Stimulated activated CD4-positive, alpha-beta T cell treated with anti-CD3 and anti-CD28 coated beads, Interleukin-1b, Interleukin-23, amount 100 ng/mL, for 1 hour (primary cell): ENCODE measurements around the gene MKLN1.
"Not testable (repeated sequence)": the region's sequence is repeated elsewhere in the genome, so short reads cannot be mapped to it uniquely, and the experiment has no call there.

Source experiments
- DNase-seq, 2 donors: peaks; one replicate each; pipeline ENCODE4 v3.0.0-alpha.2; 2020; ENCODE audit warnings: low read depth in 2 of 2

The MKLN1 gene

DNA sequence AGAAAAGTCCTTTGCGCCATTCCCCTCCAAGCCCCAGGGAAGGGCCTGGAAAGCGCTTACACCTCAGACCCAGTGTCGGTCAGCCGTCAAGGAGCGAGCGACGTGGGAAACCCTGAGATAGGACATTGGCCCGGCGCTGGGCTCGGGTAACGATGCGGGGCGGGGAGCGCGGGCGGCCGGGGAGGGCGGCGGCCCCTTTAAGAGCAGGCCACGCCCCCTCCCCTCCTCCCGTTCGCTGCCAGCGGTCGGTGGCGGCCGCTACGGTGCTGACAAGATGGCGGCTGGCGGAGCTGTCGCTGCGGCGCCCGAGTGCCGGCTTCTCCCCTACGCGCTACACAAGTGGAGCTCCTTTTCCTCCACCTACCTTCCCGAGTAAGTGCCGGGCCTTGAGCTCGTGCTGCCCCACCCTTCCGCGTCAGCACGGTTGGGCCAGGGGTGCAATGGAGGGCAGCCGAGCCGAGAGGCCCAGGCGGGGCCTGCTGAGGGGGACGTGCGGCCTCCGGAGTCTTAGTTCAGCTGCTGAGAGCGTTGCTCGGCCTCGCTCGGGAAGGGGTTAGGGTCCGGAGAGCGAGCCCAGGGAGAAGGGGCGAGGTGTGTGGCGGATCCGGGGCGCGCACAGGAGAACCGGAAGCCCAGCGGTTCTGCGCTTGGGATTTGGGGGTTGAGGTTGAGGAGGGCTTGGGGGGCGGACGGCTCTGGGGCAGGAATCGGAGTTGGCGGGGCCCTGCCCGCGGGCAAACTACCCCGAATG is at the start of gene MKLN1:
Gene MKLN1 (plus strand): TSS at position 251 of the 751 bp plus-strand sequence. CDS start 24 bp downstream, at position 275.
- peak; percentile 69 to 86 for DNase-seq

DNA sequence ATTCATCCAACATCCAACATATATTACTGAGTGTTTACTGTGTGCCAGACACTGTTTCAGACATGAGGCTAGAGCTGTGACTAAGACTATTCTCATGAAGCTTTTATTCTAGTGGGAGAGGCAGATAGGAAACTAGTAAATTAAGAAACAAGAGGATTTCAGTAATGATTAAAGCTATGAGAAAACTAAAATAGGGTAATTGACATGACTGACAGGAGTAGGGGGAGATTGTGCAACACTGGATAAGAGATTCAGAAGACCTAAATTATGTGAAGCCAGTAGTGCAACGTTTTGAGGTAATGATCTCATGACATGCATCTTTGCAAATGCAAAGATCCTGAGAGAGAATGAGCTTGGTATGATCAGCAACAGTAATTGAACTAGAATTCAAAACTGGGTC is 48.6 kb upstream of the MKLN1 start:
- DNase-seq: no peak

DNA sequence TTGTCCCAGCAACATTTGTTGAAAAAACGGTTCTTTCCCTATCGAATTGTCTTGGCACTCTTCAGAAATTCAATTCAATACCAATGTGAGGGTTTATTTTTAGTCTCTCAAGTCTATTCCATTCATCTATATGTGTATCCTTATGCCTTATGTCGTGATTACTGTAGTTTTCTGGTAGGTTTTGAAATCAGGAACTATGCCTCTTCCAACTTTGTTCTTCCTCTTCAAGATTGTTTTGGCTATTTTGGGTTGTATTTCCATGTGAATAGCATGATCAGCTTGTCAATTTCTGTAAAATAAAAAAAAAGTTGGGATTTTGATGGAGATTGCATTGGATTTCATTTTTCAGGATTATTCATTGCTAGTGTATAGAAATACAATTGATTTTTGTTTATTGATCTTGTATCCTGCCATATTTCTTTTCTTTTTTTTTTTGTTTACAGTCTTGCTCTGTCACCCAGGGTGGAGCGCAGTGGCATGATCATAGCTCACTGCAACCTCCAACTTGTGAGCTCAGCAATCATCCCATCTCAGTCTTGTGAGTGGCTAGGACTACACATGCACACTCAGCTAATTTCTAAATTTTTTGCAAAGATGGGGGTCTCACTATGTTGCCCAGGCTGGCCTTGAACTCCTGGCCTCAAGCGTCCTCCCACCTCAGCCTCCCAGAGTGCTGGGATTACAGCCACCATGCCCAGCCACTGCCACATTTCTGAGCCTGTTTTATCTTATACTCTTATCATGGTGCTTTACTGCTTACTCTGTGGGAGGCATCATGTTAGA is 46.2 kb upstream of the MKLN1 start:
- no peak for DNase-seq

DNA sequence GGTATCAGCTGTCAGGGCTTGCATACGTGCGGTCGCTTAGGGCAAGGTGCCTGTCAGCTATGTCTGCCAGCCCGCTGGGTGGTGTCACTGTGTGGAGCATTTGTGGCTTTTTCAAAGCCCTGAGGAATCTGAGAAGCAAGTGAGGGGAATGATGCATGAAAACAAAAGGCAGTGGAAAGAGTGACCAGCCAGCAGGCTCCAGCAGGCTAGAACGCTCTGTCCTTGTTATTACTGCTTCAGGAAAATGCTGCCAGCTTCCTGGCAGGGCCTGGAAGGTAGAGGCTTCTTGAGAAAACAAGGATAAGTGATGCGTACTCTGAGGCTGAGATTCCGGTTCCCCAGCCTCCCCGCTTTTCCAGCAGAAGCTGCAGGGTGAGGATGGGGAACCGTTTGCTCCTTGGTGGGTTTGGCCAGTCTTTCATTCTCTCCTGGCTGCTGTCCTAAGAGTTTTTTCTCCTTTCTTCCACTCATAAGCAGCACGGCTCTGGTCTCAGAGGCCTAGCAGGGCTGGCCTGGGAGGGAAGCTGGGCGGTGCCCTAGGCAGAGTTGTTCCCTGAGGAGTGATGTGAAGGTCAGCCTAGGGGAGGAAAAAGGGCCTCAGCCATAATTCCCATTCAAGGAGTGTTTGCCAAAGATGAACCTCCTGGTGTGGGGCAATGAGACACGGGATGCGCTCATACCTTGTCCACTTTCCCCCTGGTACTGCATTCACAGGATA is 42.8 kb upstream of the MKLN1 start:
- DNase-seq: no peak

DNA sequence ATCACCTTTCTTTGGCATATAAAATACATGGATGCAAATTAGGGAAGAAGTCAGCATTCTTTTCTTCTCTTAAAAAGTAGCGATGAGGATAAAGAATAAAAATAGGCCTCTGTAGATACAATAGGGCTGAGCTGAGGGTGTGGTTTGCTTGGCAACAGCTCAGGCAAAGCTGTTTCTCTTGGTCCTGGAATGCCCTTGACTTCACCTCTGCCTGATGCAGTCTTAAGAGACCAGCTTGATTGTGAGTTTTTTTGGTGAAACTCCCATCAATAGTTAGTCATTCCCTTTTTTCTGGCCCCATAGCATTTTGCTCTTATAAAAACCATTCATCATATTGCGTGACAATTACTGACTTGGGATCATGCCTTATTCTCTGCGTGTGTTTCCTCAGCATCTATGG is 42.1 kb upstream of the MKLN1 start:
- DNase-seq: no peak

DNA sequence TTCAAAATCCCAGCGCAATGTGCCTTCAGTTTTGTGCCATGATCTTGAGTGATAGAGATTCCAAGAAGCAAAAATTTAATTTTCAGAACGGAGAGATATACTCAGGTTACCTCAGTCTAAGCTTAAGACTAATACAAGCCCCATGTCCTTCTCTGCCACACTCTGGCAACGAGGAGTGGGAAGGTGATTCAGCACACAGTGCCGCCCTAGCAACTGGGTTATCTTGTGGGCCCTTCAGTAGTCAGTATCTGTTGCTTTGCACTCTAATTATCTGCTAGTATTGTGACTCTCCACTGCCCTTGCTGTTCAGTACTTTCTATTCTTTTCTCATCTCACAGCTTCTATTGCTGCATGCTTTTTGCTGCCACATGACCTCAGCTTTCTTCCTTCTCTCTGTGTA is 39.2 kb upstream of the MKLN1 start:
- DNase-seq: no peak

DNA sequence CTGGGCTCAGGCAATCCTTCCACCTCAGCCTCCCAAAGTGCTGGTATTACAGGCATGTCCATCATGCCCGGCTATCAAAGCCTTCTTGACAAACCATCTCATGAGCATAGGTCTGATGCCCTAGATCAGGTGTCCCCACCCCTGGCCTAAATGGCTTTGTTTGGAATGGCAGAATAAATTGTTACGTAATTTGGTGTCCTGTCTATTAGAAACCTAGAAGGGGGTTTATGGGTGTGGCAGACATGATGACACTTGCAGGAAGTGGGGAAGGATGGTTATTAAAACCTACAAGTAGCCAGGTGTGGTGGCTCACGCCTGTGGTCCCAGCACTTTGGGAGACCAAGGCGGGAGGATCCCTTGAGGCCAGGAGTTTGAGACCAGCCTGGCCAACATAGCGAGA is 38.6 kb upstream of the MKLN1 start:
- no peak for DNase-seq

DNA sequence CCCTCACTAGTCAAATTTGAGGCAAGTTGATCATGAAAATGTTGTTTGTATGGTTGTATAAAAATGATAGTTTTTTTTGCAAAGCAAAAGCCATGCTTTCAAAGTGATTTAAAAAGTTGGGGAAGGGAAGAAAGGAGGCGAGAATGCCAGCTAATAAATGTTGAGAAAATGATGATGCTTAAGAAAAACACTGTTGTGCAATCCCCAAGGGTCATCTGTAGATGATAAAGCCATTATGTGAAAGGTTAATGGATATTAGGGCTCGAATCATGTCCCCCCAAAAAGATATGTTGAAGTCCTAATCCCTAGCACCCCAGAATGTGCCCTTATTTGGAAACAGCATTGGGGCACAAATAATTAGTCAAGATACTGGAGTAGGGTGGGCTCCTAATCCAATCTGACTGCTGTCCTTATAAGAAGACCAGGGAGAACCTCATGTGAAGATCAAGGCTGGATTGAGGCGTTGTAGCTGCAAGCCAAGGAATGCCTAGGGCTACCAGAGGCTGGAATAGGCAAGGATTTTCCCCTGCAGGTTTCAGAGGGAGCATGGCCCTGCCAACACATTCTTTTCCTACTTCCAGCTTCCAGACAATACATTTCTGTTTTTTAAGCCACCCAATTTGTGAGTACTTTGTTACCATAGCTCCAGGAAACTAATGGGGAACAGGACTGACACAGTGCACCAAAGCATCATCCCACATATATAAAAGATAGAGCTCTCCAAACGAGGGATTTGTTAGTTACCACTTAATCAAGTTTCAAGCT is 35.4 kb upstream of the MKLN1 start:
- DNase-seq: no peak

DNA sequence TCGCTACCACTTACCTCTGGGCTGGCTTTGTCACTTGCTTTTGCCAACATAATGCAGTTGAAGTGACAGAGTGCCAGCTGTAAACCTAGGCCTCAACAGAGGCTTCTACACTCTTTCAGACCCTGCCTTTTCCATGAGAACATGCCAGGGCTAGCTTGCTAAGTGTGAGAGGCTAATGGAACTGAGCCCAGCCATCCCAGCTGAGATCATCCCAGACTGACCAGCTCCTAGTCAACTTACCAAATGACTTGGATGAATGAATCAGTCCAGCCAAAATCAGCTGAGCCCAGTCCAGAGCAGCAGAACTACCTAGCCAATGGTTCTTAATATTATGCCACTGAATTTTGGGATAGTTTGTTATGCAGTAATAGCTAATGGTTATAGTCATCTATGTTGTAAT is 34.7 kb upstream of the MKLN1 start:
- DNase-seq: no peak

DNA sequence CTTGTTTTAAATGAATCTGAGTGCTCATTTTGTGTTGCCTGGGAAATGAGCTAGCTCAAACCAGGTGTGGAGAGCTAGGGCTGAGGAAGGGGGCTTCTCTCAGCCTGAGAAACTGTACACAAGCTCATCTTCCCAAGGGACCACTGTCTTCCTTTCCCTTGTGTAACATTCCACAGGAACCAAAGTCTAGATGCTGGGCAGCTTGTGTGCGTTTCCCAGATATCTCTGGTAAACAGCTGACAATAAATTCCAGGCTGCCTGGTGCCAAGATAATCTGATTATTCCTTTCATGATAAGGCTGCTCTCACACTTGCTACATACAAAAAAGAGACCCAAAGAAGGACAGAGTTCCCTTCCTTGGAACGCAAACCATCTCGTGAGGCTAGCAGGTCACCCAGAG is 33.1 kb upstream of the MKLN1 start:
- DNase-seq: no peak

DNA sequence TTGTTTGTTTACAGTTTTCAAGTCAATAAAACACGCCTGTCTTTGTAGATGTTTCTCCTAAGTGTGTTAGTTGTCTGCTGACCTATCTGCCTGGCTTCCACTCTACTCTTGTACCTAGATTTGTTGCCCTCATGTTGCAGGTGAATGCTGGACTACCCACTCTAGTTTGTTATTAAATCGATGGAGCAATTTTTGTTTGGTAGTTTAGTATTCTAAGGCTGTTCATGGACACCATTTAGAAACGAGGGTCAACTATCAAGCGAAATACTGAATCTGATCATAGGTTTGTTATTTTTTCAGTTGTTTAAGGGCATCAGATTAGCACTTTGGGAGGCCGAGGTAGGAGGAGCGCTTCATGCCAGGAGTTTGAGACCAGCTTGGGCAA is 29.1 kb upstream of the MKLN1 start:
- DNase-seq: no peak

DNA sequence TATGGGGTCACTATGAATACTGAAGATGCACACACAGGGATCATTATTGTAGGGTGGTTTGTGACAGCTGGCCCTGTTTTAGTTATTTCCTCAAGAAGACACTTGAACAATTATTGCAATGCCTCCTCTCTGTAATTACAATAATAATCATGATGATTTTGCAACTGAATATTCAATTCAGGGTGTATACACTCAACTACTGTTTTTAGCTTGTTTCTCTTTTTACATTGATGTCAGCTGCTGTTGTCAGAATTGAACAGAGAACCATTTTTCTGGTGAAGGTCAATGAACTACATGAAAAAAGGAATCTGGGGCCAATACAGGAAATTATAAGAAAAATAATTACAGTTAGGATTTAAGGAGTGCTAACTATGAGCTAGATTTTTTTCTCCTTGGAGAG is 28.6 kb upstream of the MKLN1 start:
- DNase-seq: no peak

DNA sequence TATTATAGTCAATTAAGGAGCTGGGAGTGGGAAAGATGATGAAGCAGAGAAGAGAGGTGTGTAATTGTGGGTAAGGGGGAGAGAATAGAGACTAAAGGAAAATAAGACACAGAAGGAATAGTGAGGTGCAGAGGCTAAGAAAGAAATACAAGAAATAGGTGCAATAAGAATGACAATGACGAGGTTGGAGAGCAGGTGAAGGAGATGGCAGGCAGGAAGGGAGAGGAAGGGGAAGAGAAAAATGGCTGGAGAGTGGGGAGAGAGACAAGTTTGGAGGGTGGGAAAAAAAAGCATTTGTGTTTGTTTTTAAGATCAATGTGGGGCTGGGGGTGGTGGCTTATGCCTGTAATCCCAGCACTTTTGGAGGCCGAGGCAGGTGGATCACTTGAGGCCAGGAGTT is 27.6 kb upstream of the MKLN1 start:
- DNase-seq: no peak

DNA sequence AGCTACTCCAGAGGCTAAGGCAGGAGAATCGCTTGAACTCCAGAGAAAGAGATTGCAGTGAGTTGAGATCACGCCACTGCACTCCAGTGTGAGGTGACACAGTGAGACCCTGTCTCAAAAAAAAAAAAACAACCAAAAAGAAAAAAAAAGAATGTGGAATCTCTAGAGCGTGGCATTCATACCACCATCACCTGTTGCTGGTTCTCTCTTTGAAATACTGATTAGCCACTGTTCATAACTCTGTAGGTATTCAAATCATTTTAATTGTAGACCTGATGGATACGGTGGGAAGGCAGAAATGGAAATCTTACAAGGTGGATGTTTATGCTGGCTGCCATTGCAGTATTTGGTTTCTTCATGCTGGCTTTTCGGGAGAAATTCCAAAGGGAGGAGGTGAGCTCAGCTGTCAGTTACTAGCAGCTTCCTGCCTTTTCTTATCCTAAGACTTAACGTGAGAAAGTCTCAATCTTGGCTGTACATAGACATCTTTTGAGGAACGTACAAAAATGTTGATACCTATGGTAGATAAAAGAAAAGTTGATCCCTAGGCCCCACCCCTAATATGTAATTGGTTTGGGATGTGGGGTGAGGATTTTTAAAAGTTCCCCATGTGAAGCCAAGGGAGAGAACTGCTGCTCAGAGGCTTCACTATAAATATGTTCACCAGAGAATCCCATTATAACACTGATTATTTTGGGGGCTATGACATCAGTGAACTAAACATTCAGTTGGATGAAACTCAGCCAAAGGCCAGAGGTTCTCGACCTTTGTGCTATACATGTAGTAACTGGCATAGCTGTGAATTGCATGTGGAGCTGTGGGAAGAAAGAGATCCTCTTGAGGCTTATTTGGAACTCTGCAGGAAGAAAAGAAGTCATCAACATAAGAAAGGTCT is 26.9 kb upstream of the MKLN1 start:
- no peak for DNase-seq

DNA sequence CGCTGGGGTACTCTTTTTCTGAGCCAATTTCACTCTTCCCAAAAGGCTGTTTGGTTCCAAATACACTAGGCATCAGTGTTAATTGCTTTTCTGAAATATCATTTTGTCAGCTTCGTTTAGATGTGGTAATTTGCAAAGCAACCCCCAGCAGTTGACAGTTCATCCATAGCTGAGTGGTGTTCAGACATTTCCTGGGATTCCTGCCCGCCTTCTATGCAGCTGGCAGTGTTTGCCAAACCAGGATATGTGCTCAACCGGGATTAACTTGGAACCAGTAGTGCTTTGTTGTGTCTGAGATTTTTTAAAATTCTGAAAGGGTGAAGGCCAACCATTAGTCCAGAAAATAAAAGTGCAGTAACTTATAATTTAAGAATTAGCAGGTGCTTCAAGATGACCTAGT is 25.2 kb upstream of the MKLN1 start:
- DNase-seq: no peak

DNA sequence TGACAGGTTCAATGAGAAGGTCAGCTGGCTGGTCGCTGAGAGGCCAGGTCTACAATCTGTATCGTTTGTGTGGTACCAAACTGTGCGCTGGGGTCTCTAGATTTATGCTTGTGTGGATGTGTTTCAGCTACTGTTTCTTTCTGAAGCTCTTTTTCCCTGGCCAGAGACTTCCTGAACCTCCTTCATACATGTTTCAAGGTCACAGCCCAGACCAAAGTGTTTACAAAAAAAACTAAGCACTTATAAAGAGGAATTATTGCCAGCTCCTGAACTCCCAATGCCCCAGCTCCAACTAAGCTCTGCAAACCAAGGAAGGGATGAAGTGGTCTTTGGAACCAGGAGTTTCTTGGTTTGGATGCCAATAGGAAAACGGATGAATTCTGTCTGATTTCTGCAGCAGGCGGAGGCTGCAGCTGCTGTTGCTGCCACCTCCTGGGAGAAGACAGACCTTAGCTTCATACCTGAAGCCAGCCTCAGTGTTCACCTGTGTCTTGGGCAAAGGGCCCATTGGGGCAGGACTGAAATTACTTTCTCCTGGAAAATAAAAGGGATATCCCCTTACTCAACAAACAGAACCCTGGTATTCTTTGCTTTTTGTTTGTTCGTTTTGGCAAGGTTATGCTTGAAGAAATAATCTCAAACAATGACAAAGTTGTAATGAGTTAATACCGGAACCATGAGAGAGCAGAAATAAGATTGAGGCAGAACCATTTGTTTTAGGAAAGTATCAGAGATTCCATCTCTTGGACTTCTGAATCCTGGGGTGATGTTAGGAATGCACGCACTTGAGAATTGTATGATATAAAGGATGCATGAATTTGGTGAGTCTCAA is 24.6 kb upstream of the MKLN1 start:
- DNase-seq: no peak

DNA sequence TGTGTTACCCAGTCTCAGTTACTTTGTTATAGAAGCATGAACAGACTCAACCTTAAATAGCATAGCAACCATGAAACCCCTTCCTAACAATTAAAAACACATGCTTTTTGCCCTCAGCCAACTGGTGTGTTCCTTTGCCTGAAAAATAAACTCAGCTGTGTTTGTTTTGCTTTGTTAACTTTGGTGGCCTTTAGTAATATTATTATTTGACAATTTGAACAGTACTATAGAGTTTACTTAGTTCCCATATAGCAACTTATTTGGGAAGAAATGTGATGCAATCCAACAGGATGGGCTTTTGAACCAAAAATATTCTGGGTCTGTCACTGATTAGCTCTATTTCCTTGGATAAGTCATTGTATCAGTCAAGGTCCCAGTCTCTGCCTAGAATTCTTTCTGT is 22.5 kb upstream of the MKLN1 start:
- no peak for DNase-seq

DNA sequence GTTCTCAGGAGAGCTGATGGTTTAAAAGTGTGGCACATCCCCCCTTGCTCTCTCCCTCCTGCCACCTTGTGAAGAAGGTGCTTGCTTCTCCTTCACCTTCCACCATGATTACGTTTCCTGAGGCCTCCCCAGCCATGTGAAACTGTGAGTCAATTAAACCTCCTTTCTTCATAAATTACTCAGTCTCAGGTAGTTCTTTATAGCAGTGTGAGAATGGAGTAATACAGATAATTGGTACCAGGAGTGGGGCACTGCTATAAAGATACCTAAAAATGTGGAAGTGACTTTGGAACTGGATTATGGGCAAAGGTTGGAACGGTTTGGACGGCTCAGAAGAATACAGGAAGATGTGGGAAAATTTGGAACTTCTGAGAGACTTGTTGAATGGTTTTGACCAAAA is 21.6 kb upstream of the MKLN1 start:
- not testable (repeated sequence) for DNase-seq

DNA sequence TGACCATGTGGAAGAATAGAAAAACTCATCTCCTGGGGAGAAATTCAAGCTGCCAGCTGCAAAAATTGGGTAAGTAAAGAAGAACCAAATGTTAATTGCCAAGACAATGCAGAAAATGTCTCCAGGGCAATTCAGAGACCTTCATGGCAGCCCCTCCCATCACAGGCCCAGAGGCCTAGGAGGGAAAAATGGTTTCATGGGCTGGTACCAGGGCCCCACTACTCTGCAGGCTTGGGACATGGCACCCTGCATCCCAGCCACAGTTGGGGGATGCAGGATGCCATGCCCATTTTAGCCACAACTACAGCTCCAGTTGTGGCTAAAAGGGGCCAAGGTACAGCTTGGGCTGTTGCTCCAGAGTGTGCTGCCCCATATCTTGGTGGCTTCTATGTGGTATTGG is 20.9 kb upstream of the MKLN1 start:
- DNase-seq: no peak

DNA sequence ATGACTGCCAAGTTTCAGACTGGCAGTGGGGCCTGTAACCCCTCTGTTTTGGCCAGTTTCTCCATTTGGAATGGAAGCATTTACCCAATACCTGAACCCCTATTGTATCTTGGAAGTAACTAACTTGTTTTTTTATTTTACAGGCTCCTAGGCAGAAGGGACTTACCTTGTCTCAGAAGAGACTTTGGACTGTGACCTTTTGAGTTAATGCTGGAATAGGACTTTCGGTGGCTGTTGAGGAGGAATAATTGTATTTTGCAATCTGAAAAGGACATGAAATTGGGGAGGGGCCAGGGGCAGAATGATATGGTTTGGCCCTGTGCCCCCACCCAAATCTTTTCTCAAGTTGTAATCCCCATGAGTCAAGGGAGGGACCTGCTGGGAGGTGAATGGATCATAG is 20.0 kb upstream of the MKLN1 start:
- no peak for DNase-seq
